ENCODE measurements around the gene LGALSL. TPM values are rescaled to one million over a fixed set of nuclear protein-coding genes. Genes with fewer than 3 reads are reported as not detected.

Gene LGALSL
- total and polyA plus RNA-seq, 9 of the 15 experiments (the other 6 are each of a cell fraction or from before 2014, with no cell fraction given), result 0.04 to 0.29 (median 0.14) TPM; not detected in 3

- TF ChIP-seq REST (IDR thresholded peaks at IDR 0.05; ENCODE audit: borderline replicate concordance) (peak; percentile 25; the same call in 1 of the 2 replicates), REST (CRISPR knock-in tag; IDR thresholded peaks at IDR 0.05; ENCODE audit: low read depth) (no peak)
Observed at GRCh38 chr2:64482765-64483504, 29.0 kb downstream of the LGALSL start (continued).

Data from K562 (cell line).